ENCODE measurements around the gene CEMP1. TPM values are rescaled to one million over a fixed set of nuclear protein-coding genes. Genes with fewer than 3 reads are reported as not detected.

The CEMP1 gene
- polyA plus RNA-seq, 1 of the 3 experiments (the other 2 are of a cell fraction): not detected

GRCh38 chr16:2511996-2512734 is 19.0 kb downstream of the CEMP1 start:
- Histone ChIP-seq H2AFZ (ENCODE audit: low read depth) (no peak overlapping the region), H3K9me3 (no peaks in the 10 kb centered on the region), H3K9me2 (no peaks in the 10 kb centered on the region), H3K9ac (no peak overlapping the region), H3K4me3 (ENCODE audit: low read depth in 2 of 2, low read length in 1 of 2) (no peak overlapping the region), H3K27ac (ENCODE audit: low read depth in 2 of 2, low read length in 1 of 2) (no peak overlapping the region), H3F3A (replicated peaks; ENCODE audit: insufficient read depth) (no peaks in the 10 kb centered on the region), H3K4me2 (no peak overlapping the region), H3K36me3 (replicated peaks in 1 of 2; ENCODE audit: control insufficient read depth in 1 of 2, insufficient read depth in 2 of 2, low read length in 1 of 2) (no peaks in the 10 kb centered on the region), H3K79me2 (ENCODE audit: insufficient read depth) (peaks cover 34% of the 10 kb centered on the region), H3K4me1 (ENCODE audit: control insufficient read depth in 1 of 2, insufficient read depth in 2 of 2, low read depth in 1 of 2, low read length in 1 of 2) (peaks cover 15 to 24% of the 10 kb centered on the region in 2 experiments; a peak in 3 of 4 replicates), H3K27me3 (ENCODE audit: insufficient read depth) (no peaks in the 10 kb centered on the region), H4K20me1 (ENCODE audit: insufficient read depth) (peaks cover 28% of the 10 kb centered on the region)
- TF ChIP-seq CHD2 (IDR thresholded peaks at IDR 0.05; ENCODE audit: low read length, partially characterized antibody) (no peak), NFIC (IDR thresholded peaks at IDR 0.05; ENCODE audit: borderline replicate concordance) (no peak), ELF1 (IDR thresholded peaks at IDR 0.05) (no peak), RXRA (IDR thresholded peaks at IDR 0.05; ENCODE audit: borderline replicate concordance, low read depth) (no peak), MXI1 (IDR thresholded peaks at IDR 0.05; ENCODE audit: low read depth, low read length) (no peak), EZH2phosphoT487 (IDR thresholded peaks at IDR 0.05; ENCODE audit: borderline replicate concordance, low read depth) (no peak), USF1 (IDR thresholded peaks at IDR 0.05; ENCODE audit: borderline replicate concordance, low read depth) (no peak), TEAD4 (IDR thresholded peaks at IDR 0.05; ENCODE audit: borderline replicate concordance, insufficient read depth) (no peak), SIN3A (IDR thresholded peaks at IDR 0.05; ENCODE audit: borderline replicate concordance, low read depth, low read length) (no peak), SMC3 (IDR thresholded peaks at IDR 0.05; ENCODE audit: low read depth, low read length) (no peak), JUND (IDR thresholded peaks at IDR 0.05) (no peak), ZBTB33 (IDR thresholded peaks at IDR 0.05; ENCODE audit: borderline replicate concordance, low read depth) (no peak)
- ChIA-PET CTCF (interaction anchor here (2.4 to 6.6 kb wide), 2 partner anchors 11 to 83 kb away, joined by 8 to 41 read pairs; partner anchors contain the start of gene CCNF), POLR2A (no interaction called here)
- DNase-seq: no peak
- 97% methylated on average over 12 of the region's 17 CpGs for WGBS (ENCODE audit: low lambda C conversion rate)

- H2AFZ ChIP-seq (ENCODE audit: low read depth): no peak overlapping the region
- no peak for TF ChIP-seq EZH2phosphoT487 (IDR thresholded peaks at IDR 0.05; ENCODE audit: borderline replicate concordance, low read depth)
- no peak for TF ChIP-seq RXRA (IDR thresholded peaks at IDR 0.05; ENCODE audit: borderline replicate concordance, low read depth)
- no peak for TF ChIP-seq NRF1 (IDR thresholded peaks at IDR 0.05; ENCODE audit: low read depth, low read length)
- no peak for TF ChIP-seq MXI1 (IDR thresholded peaks at IDR 0.05; ENCODE audit: low read depth, low read length)
- TF ChIP-seq FOXM1 (IDR thresholded peaks at IDR 0.05; ENCODE audit: low read depth): no peak
- TF ChIP-seq ELF1 (IDR thresholded peaks at IDR 0.05): no peak
- no peak for TF ChIP-seq MEF2A (IDR thresholded peaks at IDR 0.05; ENCODE audit: borderline replicate concordance, low read depth)
- no peak for TF ChIP-seq RCOR1 (IDR thresholded peaks at IDR 0.05; ENCODE audit: low read length)
- TF ChIP-seq FOSL2 (IDR thresholded peaks at IDR 0.05; ENCODE audit: borderline replicate concordance, low read depth): no peak
- TF ChIP-seq IRF3 (IDR thresholded peaks at IDR 0.05; ENCODE audit: low read depth, low read length): no peak
- TF ChIP-seq CHD2 (IDR thresholded peaks at IDR 0.05; ENCODE audit: low read length, partially characterized antibody): no peak
- no peak for TF ChIP-seq EP300 (IDR thresholded peaks at IDR 0.05; ENCODE audit: borderline replicate concordance in 1 of 2, low read depth in 1 of 2, low read length in 1 of 2)
- TF ChIP-seq JUND (IDR thresholded peaks at IDR 0.05): no peak
- no peak for TF ChIP-seq GABPA (IDR thresholded peaks at IDR 0.05; ENCODE audit: low read depth)
- no peak for TF ChIP-seq NFIC (IDR thresholded peaks at IDR 0.05; ENCODE audit: borderline replicate concordance)
- TF ChIP-seq RAD21 (IDR thresholded peaks at IDR 0.05; ENCODE audit: low read length): no peak
- H3K79me2 ChIP-seq (ENCODE audit: insufficient read depth): peaks cover 25% of the 10 kb centered on the region
- H4K20me1 ChIP-seq (ENCODE audit: insufficient read depth): peaks cover 19% of the 10 kb centered on the region
- no peak overlapping the region for H3K27ac ChIP-seq (ENCODE audit: low read depth in 2 of 2, low read length in 1 of 2)
- no peaks in the 10 kb centered on the region for H3K9me2 ChIP-seq
- H3K9ac ChIP-seq: no peak overlapping the region
- CTCF ChIA-PET: interaction anchor here (1.1 to 6.6 kb wide), 3 partner anchors 10 to 82 kb away, joined by 7 to 41 read pairs (median 8); partner anchors contain the start of genes CCNF and TBC1D24
- H3K4me2 ChIP-seq: no peak overlapping the region
- H3K27me3 ChIP-seq (ENCODE audit: insufficient read depth): no peaks in the 10 kb centered on the region
- no peaks in the 10 kb centered on the region for H3F3A ChIP-seq (replicated peaks; ENCODE audit: insufficient read depth)
- 91% methylated on average over 24 of the region's 24 CpGs for WGBS (ENCODE audit: low lambda C conversion rate)
- H3K9me3 ChIP-seq: no peaks in the 10 kb centered on the region
- peaks cover 6 to 19% of the 10 kb centered on the region in 2 experiments; a peak in 3 of 4 replicates for H3K4me1 ChIP-seq (ENCODE audit: control insufficient read depth in 1 of 2, insufficient read depth in 2 of 2, low read depth in 1 of 2, low read length in 1 of 2)
- POLR2A ChIA-PET: no interaction called here
- no peak overlapping the region for H3K4me3 ChIP-seq (ENCODE audit: low read depth in 2 of 2, low read length in 1 of 2)
- H3K36me3 ChIP-seq (replicated peaks in 1 of 2; ENCODE audit: control insufficient read depth in 1 of 2, insufficient read depth in 2 of 2, low read length in 1 of 2): no peaks in the 10 kb centered on the region
- no peak for DNase-seq
Observed at GRCh38 chr16:2511128-2511800, 19.9 kb downstream of the CEMP1 start.

Data from SK-N-SH (cell line).